Karpas-422 (cell line): ENCODE measurements around the gene AZIN2. TPM values are rescaled to one million over a fixed set of nuclear protein-coding genes. Genes with fewer than 3 reads are reported as not detected.
"Not testable (repeated sequence)": the region's sequence is repeated elsewhere in the genome, so short reads cannot be mapped to it uniquely, and the experiment has no call there.

Source experiments
- DNase-seq: peaks from one replicate; pipeline ENCODE4 v3.0.0-alpha.2; 2015
- H2AFZ ChIP-seq: fragments of 200-600 bp; sonication (generic); 2 replicates; pipeline ENCODE4 v1.6.1; 2014; ENCODE audit warnings: antibody characterized with exemption, low read length, mixed read lengths
- H3K27ac ChIP-seq: fragments of 200-600 bp; sonication (generic); 2 replicates; pipeline ENCODE4 v1.5.1; 2014; ENCODE audit warnings: mild to moderate bottlenecking, low read length, moderate library complexity
- H3K27me3 ChIP-seq: fragments of 200-600 bp; sonication (generic); 2 replicates; pipeline ENCODE4 v1.6.1; 2014; ENCODE audit warnings: low read length, mixed read lengths
- H3K36me3 ChIP-seq: fragments of 200-600 bp; sonication (generic); 2 replicates; pipeline ENCODE4 v1.6.1; 2014; ENCODE audit warnings: low read length, mixed read lengths; ENCODE audit not compliant: insufficient read depth
- H3K4me1 ChIP-seq: fragments of 200-600 bp; sonication (generic); 2 replicates; pipeline ENCODE4 v1.6.1; 2014; ENCODE audit warnings: mild to moderate bottlenecking, low read length, mixed read lengths
- H3K4me2 ChIP-seq: fragments of 200-600 bp; sonication (generic); 2 replicates; pipeline ENCODE4 v1.6.1; 2014; ENCODE audit warnings: low read length, low read depth, mild to moderate bottlenecking; ENCODE audit not compliant: poor library complexity, severe bottlenecking
- H3K4me3 ChIP-seq: fragments of 200-600 bp; sonication (generic); 2 replicates; pipeline ENCODE4 v1.5.1; 2014; ENCODE audit warnings: mild to moderate bottlenecking, antibody characterized with exemption, low read length, mixed read lengths
- H3K79me2 ChIP-seq: fragments of 200-600 bp; sonication (generic); 2 replicates; pipeline ENCODE4 v1.6.1; 2014; ENCODE audit warnings: mild to moderate bottlenecking, low read length, mixed read lengths
- H3K9ac ChIP-seq: fragments of 200-600 bp; sonication (generic); 2 replicates; pipeline ENCODE4 v1.6.0; 2014; ENCODE audit warnings: low read length
- H3K9me2 ChIP-seq: fragments of 200-600 bp; sonication (generic), shearing (Covaris generic); replicated peaks from 2 replicates; pipeline ENCODE4 v1.6.0; 2014; ENCODE audit warnings: mild to moderate bottlenecking, low read length, moderate library complexity; ENCODE audit not compliant: insufficient read depth
- H3K9me3 ChIP-seq: fragments of 300-700, 200-600 bp; sonication (generic); 2 replicates; pipeline ENCODE4 v1.6.1; 2014; ENCODE audit warnings: low read length, mixed read lengths
- H4K20me1 ChIP-seq: fragments of 200-600 bp; sonication (generic); 2 replicates; pipeline ENCODE4 v1.6.1; 2014; ENCODE audit warnings: mild to moderate bottlenecking, antibody characterized with exemption, low read length, low read depth; ENCODE audit not compliant: insufficient read depth
- total RNA-seq: library from RNA; depleted of rRNA; stranded (reverse); fragments of >200 nt; shearing (Covaris generic); gene quantifications from 2 replicates; pipeline ENCODE4 v1.2.3, GENCODE V29; 2014; ENCODE audit warnings: low replicate concordance

Gene AZIN2
- total RNA-seq, 1 experiment from 2014 or later = 0.30 TPM

DNA sequence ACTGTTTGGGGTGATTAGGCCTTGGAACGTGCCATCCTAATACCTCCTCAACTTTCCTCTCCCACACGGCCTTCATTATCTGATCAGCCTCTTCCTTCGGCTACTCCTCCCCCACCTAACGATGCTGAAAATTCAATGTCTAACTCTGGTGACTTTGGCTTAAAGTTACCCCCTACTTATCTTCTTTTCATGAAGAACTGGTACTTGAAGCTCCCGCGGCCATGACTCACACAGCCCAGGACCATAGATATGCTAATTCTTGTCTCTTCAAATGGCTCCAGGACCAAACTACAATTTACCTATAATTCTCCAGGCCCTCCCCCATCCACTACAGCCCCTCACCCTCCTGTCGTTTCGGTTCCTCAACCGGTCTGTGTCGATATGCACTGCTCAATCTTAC, 15.7 kb upstream of the AZIN2 start:
- no peak overlapping the region for H3K27ac ChIP-seq
- H2AFZ ChIP-seq = no peak overlapping the region
- H3K9me3 ChIP-seq = peaks cover 9% of the 10 kb centered on the region; the same call in 1 of the 2 replicates
- H3K9ac ChIP-seq = no peak overlapping the region
- no peak overlapping the region for H3K4me3 ChIP-seq
- H3K4me1 ChIP-seq = no peaks in the 10 kb centered on the region
- H4K20me1 ChIP-seq = no peaks in the 10 kb centered on the region
- H3K4me2 ChIP-seq = no peak overlapping the region
- H3K36me3 ChIP-seq = no peaks in the 10 kb centered on the region
- H3K27me3 ChIP-seq = no peaks in the 10 kb centered on the region
- no peak for DNase-seq
- H3K9me2 ChIP-seq = no peaks in the 10 kb centered on the region
- H3K79me2 ChIP-seq = no peaks in the 10 kb centered on the region

DNA sequence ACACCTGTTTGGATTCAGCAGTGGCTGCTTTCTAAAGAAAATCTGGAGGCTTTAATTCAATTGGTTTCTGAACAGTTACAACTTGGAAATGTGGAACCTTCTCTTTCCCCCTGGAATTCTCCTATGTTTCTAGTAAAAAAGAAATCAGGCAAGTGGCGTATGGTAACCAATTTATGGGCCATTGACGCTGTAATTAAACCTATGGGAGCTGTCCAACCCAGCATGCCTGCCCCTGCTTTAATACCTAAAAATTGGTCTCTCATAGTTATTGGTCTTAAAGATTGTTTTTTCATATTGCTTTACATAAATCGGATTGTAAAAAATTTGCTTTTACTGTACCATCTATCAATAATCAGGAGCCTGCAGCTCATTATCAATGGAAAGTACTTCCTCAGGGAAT, 14.5 kb upstream of the AZIN2 start:
- not testable (repeated sequence) for H3K9me3 ChIP-seq

DNA sequence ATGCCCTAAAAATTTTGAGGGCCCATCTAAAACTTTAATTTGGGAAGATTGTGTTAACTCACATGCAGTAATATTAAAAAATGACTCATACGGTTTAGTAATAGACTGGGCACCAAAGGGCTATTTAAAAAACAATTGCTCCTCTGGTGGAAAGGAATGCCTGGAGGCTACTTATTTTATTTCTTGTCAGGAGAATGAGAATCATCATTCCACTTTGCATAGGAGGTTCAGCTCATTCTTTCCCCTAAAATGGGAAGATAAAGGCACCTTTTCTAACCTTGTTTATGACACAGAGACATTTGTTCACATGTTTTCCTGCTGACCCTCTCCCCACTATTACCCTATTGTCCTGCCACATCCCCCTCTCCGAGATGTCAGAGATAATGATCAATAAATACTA, 12.8 kb upstream of the AZIN2 start:
- not testable (repeated sequence) for H2AFZ ChIP-seq, H3K27me3 ChIP-seq, H3K79me2 ChIP-seq, H3K36me3 ChIP-seq, H3K4me3 ChIP-seq, H3K9ac ChIP-seq, H3K4me2 ChIP-seq, H3K9me3 ChIP-seq, H3K27ac ChIP-seq, DNase-seq, H3K9me2 ChIP-seq, H4K20me1 ChIP-seq
- H3K4me1 ChIP-seq = peaks cover 11% of the 10 kb centered on the region

More for the DNA sequence above, 14.5 kb upstream of the AZIN2 start:
- not testable (repeated sequence) for H3K9ac ChIP-seq, H3K27ac ChIP-seq, H3K27me3 ChIP-seq, H3K4me2 ChIP-seq, H3K79me2 ChIP-seq, H2AFZ ChIP-seq, H3K4me3 ChIP-seq, H4K20me1 ChIP-seq, H3K36me3 ChIP-seq, H3K9me2 ChIP-seq, DNase-seq
- H3K4me1 ChIP-seq = peaks cover 11% of the 10 kb centered on the region

DNA sequence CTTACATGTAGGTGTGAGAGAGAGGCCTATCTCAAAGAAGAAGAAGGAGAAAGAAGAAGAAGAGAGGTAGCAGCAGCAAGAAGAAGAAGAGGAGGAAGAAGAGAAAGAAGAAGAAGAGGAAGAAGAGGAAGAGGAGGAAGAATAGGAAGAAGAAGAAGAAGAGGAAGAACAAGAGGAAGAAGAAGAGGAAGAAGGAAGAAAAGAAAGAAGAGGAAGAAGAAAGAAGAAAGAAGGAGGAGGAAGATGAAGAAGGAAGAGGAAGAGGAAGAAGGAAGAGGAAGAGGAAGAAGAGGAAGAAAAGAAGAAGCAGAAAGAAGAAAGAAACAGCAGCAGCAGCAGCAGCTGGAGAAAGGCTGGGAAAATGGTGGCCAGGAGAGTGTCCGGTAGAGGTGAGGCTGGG, 10.3 kb upstream of the AZIN2 start:
- Histone ChIP-seq H3K27ac (no peak overlapping the region), H3K27me3 (no peaks in the 10 kb centered on the region), H4K20me1 (no peaks in the 10 kb centered on the region), H3K4me1 (peaks cover 11% of the 10 kb centered on the region), H3K9me2 (no peaks in the 10 kb centered on the region), H3K4me3 (no peak overlapping the region), H3K36me3 (no peaks in the 10 kb centered on the region), H3K79me2 (no peaks in the 10 kb centered on the region), H3K4me2 (peak overlapping the region; percentile 16), H3K9me3 (no peaks in the 10 kb centered on the region), H3K9ac (no peak overlapping the region), H2AFZ (peak overlapping the region; percentile 72)
- no peak for DNase-seq

DNA sequence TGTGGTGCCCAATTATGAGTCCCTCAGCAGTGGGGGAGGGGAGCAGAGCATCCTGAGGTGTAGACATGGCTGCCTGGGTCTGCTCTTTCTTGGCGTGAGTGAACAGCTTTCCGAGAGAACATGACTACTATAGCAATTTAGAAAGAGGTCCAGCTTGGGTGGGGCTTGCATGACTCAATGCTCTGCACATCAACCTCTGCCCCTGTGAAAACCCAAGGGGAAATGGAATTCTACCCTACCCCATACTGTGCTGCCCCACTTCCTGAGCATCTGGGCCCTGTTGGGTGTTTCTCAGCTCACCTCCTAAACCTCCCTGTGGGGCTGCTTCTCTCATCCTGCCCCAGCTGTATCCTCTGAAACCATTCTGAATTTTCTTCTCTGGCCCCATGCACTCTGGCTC, 8.2 kb upstream of the AZIN2 start:
- Histone ChIP-seq H3K4me1 (peaks cover 11% of the 10 kb centered on the region), H3K9ac (no peak overlapping the region), H2AFZ (no peak overlapping the region), H4K20me1 (no peaks in the 10 kb centered on the region), H3K4me3 (no peak overlapping the region), H3K4me2 (no peak overlapping the region), H3K9me3 (no peaks in the 10 kb centered on the region), H3K79me2 (no peaks in the 10 kb centered on the region), H3K27me3 (no peaks in the 10 kb centered on the region), H3K36me3 (no peaks in the 10 kb centered on the region), H3K9me2 (no peaks in the 10 kb centered on the region), H3K27ac (no peak overlapping the region)
- DNase-seq = no peak

DNA sequence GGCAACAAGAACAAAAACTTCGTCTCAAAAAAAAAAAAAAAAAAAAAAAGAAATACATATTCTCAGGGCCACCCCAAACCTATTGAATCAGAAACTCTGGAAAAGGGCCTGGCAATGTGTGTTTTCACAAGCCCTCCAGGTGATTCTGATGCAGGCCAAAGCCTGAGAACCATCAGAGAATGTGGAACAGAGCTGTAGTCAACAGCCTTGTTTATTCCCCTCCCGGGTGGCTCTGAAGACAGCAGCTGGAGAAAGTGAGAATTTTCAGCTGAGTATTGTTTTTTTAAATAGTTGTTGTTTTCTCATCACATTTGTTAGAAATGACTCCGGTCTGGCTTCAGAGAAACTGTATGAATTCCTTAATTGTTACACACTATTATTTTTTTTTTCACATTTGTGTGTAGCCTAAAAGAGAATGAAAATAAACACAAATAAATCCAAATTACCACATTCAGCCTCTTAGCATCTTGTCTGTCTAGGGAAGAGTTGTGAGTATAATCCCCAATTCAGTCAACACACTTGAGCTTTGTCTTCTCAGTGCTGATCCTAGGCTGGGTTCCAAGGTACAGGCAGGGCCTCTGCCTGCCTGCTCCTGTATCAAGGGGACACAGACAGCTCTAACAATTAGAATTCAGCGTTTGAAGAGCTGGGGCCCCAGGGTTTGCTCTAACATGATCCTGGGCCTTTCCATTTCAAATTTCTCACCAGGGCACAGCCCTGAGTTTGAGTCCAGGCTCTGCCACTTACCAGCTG, 6.6 kb upstream of the AZIN2 start:
- no peak for DNase-seq
- Histone ChIP-seq H2AFZ (no peak overlapping the region), H3K4me2 (no peak overlapping the region), H3K9me2 (no peaks in the 10 kb centered on the region), H3K79me2 (no peaks in the 10 kb centered on the region), H3K27ac (no peak overlapping the region), H4K20me1 (no peaks in the 10 kb centered on the region), H3K9ac (no peak overlapping the region), H3K36me3 (no peaks in the 10 kb centered on the region), H3K27me3 (no peaks in the 10 kb centered on the region), H3K4me3 (no peak overlapping the region), H3K9me3 (no peaks in the 10 kb centered on the region), H3K4me1 (peaks cover 11% of the 10 kb centered on the region)

DNA sequence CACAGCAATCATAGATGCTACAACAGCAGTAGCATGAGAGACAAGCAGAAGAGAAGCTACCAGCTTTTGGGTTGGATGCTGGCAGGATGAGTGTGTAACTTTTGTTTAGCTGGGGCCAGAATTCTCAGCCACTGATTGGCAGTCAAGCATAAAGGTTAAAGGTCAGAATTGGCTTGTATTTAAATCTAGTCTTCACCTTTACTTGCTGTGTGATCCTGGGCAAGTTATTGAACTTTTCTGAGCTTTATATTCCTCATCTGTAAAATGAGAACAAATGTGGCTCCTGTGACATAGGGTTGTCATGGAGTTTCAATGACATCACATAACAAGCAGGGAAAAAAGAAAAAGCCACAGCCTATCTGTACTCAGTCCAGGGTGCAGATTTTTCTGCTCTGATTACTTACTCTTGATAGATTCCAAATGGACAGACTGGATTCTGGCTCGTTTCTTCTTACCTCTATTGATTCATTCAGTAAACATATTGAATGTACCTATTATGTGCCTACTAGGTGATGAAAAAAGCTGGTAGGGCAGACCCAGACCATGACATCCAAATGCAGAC, 2.8 kb upstream of the AZIN2 start:
- Histone ChIP-seq H3K9me2 (no peaks in the 10 kb centered on the region), H3K27ac (no peak overlapping the region), H3K4me3 (no peak overlapping the region), H3K36me3 (no peaks in the 10 kb centered on the region), H3K4me1 (peaks cover 14% of the 10 kb centered on the region), H4K20me1 (no peaks in the 10 kb centered on the region), H2AFZ (no peak overlapping the region), H3K27me3 (no peaks in the 10 kb centered on the region), H3K9me3 (no peaks in the 10 kb centered on the region), H3K9ac (no peak overlapping the region), H3K4me2 (no peak overlapping the region), H3K79me2 (no peaks in the 10 kb centered on the region)
- DNase-seq = no peak

DNA sequence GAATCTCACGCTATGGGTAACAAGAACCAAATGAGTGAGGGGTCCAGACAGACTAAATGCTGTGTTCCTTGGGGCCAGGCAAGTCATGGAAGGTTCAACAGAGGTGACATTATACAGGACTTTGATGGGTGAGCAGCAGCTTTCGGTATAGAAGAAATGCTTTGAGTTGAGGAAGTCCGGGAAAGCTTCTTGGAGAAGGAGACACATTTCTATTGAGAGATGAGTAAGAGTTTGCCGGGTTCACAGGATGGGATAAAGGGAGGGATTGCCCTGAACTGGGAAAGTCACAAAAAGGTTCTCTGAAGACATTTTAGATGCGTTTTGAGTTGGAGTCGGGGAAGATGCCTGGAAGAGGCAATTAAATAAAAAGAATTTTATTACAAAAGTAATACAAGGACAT, 580 bp upstream of the AZIN2 start:
- Histone ChIP-seq H3K27me3 (no peaks in the 10 kb centered on the region), H4K20me1 (no peaks in the 10 kb centered on the region), H3K4me3 (peak overlapping the region; percentile 63), H3K4me1 (peaks cover 14% of the 10 kb centered on the region), H3K9me2 (no peaks in the 10 kb centered on the region), H3K4me2 (peak overlapping the region; percentile 76), H2AFZ (peak overlapping the region; percentile 82), H3K79me2 (no peaks in the 10 kb centered on the region), H3K9me3 (no peaks in the 10 kb centered on the region), H3K27ac (no peak overlapping the region), H3K9ac (peak overlapping the region; percentile 58), H3K36me3 (no peaks in the 10 kb centered on the region)
- no peak for DNase-seq
